ENCODE results near the gene MGAT1.
"Not testable (repeated sequence)": the region's sequence is repeated elsewhere in the genome, so short reads cannot be mapped to it uniquely, and the experiment has no call there.

Gene MGAT1

DNA sequence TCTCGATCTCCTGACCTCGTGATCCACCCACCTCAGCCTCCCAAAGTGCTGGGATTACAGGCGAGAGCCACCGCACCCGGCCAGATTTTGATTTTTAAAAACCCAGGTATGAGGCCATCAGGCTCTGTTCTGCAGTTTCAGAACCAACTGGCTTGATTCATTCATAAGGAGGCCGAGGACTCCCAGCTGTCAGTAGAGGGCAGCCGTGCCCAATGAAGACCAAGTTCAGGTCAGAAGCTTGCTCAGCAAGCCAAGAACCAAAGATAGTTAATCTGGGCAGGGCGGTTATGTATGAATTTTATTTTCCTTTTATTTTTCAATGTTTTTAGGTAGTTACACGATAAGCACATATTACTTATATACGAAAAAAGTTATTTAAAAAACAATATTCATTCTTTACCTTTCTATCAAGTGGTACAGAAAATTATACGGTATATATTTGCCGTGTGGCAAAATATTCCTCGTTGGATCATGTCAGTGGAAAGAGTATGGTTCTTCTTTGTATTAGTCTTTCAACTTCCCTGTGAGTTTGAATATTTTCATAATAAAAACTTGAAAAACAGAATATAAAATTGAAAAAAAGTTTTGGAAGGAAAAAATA, 18.0 kb downstream of the MGAT1 start:
- DNase-seq: peak; percentile 87

DNA sequence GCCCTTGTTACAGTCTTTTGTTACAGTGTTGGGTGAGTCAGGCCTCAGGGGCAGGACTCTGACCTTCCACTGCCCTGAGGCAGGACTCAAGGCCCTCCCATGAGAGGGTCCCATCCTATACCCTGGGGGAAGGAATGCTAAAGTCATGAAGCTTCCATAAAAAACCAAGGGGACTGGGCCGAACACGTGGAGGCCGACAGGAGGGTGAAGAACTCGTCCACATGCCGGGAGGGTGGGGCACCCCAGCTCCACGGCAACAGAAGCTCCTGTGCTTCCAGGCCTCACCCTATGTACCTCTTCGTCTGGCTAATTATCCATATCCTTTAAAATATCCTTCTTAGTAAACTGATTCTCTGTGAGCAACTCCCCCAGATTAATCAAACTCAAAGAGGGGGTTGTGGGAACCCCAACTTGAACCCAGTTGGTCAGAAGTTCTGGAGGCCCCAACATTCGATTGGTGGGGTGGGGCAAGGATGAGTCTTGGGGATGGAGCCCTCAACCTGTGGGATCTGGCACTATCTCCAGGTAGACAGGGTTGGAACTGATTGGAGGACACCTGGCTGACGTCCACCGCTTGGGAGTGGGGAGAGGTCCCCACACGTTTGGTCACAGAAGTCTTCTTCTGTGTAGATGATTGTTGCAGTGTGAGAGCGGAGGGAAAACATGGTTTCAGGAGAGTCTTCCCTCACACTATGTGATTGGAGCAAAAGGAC, 19.1 kb downstream of the MGAT1 start:
- no peak for DNase-seq

DNA sequence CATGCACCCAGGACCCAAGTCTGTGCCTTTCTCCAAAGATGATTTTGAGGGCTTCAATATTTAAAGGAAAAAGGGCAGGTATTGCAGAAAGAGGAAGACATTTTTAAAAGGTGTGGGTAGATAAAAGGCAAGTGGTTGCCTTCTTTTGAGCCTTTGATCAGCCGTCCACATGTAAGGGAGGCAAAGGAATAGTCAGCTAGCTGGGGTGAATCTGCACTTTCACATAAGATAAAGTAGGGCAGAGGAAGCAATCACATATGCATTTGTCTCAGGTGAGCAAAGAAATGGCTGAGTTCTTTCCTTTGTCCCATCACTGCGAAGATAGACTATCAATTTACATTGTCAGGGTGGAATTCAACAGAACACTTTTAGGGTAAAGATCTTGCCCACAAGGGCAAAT, 19.9 kb downstream of the MGAT1 start:
- peak; percentile 55 for DNase-seq

DNA sequence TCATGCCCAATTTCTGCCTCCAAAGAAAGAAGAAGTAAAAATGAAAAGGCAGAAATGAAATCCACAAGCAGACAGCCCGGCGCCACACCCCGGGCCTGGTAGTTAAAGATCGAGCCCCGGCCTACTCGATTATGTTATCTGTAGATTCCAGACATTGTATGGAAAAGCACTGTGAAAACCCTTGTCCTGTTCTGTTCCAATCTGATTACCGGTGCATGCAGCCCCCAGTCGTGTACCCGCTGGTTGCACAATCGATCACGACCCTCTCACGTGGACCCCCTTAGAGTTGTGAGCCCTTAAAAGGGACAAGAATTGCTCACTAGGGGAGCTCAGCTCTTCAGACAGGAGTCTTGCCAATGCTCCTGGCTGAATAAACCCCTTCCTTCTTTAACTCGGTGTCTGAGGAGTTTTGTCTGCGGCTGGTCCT, 20.7 kb downstream of the MGAT1 start:
- peak; percentile 96 for DNase-seq

DNA sequence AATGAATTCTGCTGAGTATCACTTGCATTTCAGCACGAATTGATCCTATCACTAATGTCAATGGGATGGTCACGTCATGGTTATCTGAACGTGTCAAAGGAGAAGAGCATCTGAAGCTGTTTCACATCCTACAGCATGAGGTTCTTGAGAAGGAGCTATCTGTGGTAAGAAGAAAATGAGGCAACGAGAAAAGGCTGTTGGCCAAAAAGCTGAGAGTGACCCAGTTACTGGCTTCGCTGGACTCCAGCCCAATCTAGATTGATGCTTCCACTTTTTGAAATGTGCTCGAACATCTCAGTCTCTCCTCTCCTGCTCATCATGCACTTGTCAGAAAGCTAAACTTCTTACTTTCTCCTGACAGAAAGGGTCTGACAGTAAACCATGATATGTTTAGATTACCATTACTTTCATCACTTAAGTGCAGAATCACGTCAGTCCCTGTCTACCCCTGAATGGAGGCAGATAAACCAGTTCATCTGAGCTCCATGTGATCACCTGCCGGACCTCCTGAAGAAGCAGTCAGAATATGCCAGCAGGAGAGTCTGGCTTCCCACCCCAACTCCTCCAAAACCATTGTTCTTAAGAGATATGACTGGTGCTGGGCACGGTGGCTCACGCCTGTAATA, 22.5 kb downstream of the MGAT1 start:
- DNase-seq: peak; percentile 33

DNA sequence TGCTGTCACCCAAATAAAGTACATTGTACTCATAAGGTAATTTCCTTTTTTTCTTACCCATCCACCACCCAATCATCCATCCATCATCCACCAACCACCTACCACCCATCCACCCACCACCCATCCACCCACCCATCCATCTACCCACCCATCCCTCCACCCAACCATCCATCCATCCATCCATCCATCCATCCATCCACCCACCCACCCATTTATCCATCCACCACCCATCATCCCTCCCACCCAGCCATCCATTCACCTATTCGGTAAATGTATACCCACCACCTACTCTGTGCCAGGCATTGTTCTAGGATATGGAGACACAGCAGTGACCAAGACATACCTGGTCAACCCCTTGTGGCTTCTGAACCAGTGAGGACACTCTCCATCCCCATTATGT, 25.1 kb downstream of the MGAT1 start:
- no peak for DNase-seq

DNA sequence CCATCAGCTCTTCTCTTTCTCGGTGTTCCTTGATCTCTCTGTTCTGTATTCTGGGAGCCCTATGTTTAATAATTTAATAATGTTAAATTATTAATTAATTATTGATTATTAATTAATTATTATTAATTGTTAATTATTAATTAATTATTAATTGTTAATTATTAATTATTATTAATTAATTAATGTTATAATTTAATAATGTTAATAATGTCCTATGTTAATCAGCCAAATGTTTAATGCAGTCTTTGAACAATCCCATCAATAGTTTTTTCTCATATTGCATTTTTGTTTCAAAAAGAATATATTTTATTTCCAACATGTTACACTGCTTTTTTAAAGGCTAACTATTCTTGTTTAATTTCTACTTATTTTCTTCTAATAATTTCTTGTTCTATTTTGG, 26.2 kb downstream of the MGAT1 start:
- DNase-seq: no peak

DNA sequence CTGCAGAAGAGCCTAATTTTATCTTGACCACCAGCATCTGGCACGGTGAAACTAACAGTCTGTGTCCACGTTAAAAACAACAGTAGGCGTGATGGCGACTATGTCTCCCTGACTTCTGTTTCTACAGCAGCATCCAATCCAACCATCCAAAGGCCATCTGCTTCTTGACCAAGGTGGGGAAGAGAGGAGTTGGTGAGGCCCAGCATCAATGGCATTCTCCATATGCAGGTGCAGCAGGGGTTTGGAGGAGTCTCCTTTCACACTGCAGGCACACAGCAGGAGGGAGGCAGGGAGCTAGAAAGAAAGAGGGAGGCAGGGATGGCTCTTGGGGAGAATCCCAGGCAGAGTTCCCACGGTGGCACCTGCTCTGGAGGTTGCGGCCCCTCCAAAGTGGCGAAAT, 27.0 kb downstream of the MGAT1 start:
- no peak for DNase-seq

DNA sequence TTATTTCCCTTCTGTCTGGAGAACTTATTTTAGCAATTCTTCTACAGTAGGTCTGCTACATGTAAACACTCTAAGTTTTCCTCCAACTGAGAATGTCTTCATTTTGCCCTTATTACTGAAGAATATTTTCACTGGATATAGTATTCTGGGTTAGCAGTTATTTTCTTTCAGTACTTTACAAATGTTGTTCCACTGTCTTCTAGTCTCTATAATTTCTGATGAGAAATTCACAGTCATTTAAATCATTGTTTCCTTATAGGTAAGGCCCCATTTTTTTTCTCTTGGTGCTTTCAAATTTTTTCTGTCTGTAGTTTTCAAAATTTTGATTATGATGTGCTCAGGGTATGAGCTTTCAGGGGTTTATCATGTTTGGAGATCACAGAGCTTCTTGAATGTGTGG, 30.8 kb downstream of the MGAT1 start:
- DNase-seq: peak; percentile 15

DNA sequence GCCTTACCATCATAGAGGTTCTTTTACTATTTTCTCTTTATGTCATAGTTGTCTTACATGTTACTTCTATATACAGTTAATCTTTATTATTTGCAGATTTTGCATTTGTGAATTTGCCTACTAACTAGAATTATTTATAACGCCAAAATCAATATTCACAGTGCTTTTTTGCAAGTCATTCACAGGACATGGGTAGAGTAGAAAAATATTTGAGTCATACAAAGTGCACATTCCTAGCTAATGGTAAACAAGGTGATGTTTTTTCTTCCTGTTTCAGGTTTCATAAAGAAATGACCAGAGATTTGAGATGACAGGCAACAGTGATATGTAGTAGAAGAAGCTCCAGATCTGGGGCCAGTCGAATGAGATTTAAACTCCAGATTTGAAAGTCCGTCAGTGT, 32.8 kb downstream of the MGAT1 start:
- no peak for DNase-seq

DNA sequence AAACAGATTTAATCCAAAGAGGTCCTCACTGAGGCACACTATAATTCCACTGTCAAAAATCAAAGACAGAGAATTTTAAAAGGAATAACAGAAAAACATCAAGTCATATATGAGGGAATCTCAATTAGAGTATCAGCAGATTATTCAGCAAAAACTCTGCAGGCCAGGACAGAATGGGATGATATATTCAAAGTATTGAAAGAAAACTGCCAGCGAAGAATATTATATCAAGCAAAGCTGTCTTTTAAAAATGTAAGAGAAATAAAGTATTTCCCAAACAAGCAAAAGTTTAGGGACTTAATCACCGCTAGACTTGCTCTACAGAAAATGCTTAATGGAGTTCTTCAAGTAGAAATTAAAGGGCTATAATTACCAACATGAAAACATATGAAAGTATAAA, 47.0 kb downstream of the MGAT1 start:
- no peak for DNase-seq

DNA sequence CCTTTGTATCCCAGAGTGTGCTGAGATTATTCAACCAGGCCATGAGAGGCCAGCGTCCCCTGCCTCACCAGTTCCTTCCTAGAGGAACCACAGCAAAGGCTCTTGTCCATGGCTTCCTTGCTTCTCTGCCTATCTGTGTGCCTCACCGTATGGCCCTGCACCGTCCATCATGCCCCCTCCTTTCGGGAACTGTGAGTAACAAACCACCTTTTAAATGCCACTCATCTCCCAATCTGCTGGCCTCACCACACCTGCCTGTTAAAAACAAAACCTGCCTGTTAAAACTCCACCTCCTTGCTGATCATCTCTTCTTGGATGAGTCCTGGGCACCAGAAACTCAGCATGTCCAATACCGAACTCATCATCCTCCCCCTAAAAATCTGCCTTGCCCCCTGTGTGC, 58.4 kb downstream of the MGAT1 start:
- DNase-seq: no peak

DNA sequence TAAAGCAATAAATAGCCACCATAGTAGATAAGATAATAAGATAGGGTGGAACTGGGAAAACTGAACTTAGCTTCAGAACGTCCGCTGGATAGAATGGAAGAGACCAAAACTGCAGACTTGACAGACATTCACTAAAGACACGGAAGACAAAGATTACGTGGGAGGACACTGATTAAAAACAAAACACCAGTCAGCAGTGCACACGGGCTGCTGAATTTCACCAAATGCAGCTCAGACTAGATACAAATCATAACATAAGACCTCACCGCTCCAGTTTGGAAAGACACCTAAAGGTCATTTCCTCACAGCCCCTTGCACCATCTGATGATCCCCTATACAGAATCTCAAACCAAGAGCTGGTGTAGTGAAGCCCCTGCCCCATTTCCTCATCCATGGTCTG, 59.9 kb downstream of the MGAT1 start:
- DNase-seq: no peak

DNA sequence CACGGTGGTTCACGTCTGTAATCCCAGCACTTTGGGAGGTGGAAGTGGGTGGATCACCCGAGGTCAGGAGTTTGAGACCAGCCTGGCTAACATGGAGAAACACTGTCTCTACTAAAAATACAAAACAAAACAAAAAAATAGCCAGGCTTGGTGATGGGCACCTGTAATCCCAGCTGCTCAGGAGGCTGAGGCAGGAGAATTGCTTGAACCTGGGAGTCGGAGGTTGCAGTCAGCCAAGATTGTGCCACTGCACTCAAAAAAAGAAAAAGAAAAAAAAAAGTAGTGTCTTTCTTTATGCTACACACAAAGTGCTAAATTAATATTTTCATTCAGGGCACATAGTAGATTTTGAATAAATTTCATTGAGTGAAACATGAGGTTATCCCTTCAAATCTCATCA, 61.7 kb downstream of the MGAT1 start:
- DNase-seq: not testable (repeated sequence)

DNA sequence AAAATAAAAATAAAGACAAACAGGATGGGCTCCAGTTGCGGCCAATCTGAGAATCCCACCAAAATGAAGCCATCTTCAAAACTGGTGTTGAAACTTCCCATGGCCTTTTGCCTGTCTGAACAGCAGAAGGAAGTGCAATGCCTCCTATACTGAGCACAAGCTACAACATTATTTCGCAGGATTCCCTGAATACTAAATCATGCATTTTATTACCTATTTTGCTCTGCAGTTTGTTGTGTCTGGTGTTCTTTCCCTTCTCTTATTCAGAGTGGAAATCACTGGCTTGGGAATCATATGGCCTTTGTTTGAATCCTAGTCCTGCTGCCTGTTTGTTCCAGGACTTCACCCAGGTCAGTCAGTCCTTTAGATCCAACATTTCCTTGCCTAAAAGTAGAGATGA, 62.6 kb downstream of the MGAT1 start, which contains the start of gene OR2Y1:
TSS of gene OR2Y1 (minus strand) at position 101 of the 400 bp plus-strand sequence. CDS start at position 101, 0 bp downstream.
- DNase-seq: no peak

DNA sequence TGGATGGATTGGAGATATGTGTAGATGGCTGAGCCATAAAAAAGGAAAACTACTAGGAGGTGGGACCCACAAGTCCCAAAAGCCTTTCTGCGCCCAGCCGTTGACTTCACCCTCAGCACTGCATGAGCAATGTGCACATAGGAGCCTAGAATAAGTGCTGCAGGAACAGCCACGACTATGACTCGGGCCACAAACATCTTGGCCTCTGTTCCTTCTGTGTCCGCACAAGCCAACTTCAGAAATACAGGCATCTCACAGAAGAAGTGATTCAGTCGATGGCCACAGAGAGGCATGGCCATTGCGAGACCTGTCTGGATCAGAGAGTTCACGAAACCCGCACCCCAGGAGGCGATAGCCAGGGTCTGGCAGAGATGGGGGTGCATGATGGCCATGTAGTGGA, 63.3 kb downstream of the MGAT1 start:
- no peak for DNase-seq

DNA sequence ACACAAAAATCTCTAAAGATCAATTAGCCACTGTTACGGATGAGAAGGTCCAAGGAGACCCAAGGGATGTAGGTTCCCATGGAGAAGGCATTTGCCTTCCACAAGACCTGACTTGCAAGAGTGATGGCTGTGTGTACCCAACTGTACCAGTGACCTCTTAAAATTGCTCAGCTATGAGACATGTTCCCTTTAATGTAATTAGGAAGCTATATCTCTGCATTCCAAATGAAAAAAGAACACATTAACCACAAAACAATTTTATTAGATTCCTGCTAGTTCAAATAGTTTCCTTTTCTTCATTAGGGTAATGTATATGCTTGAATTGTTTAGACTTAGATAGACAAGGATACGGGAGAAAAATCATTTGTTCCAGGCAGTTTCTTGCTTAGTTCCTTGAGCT, 66.1 kb downstream of the MGAT1 start:
- no peak for DNase-seq
